ENCODE results near the gene FNIP1.
"Not testable (repeated sequence)": the region's sequence is repeated elsewhere in the genome, so short reads cannot be mapped to it uniquely, and the experiment has no call there.

The FNIP1 gene

GRCh38 chr5:131684051-131684450 lies 112.8 kb downstream of the FNIP1 start:
- DNase-seq: no peak

GRCh38 chr5:131682826-131683225 lies 114.0 kb downstream of the FNIP1 start:
- no peak for DNase-seq

- DNase-seq: no peak
Measured at GRCh38 chr5:131682175-131682574, 114.6 kb downstream of the FNIP1 start.

- DNase-seq: peak; percentile 25
Measured at GRCh38 chr5:131679911-131680310, 116.9 kb downstream of the FNIP1 start.

- not testable (repeated sequence) for DNase-seq
Measured at GRCh38 chr5:131678273-131678672, 118.5 kb downstream of the FNIP1 start.

- DNase-seq: no peak
Measured at GRCh38 chr5:131677115-131677514, 119.7 kb downstream of the FNIP1 start.

GRCh38 chr5:131672776-131673175 lies 124.0 kb downstream of the FNIP1 start:
- no peak for DNase-seq

- DNase-seq: peak; percentile 87
Measured at GRCh38 chr5:131671994-131672655, 124.7 kb downstream of the FNIP1 start.

GRCh38 chr5:131671409-131671808 lies 125.4 kb downstream of the FNIP1 start:
- DNase-seq: peak; percentile 35

- no peak for DNase-seq
Measured at GRCh38 chr5:131664929-131665328, 131.9 kb downstream of the FNIP1 start.

- DNase-seq: peak; percentile 44
Measured at GRCh38 chr5:131661933-131662332, 134.9 kb downstream of the FNIP1 start.

GRCh38 chr5:131659841-131660240 lies 137.0 kb downstream of the FNIP1 start:
- no peak for DNase-seq

GRCh38 chr5:131659290-131659689 lies 137.5 kb downstream of the FNIP1 start:
- no peak for DNase-seq

GRCh38 chr5:131654776-131655175 lies 142.0 kb downstream of the FNIP1 start:
- DNase-seq: no peak

GRCh38 chr5:131654309-131654708 lies 142.5 kb downstream of the FNIP1 start:
- no peak for DNase-seq

- no peak for DNase-seq
Measured at GRCh38 chr5:131649161-131649560, 147.7 kb downstream of the FNIP1 start.

- DNase-seq: no peak
Measured at GRCh38 chr5:131647048-131647769, 149.6 kb downstream of the FNIP1 start.

GRCh38 chr5:131644822-131645221 lies 152.0 kb downstream of the FNIP1 start:
- DNase-seq: peak; percentile 46

- DNase-seq: peak; percentile 31
Measured at GRCh38 chr5:131644370-131644769, 152.4 kb downstream of the FNIP1 start.

GRCh38 chr5:131641494-131641893 lies 155.3 kb downstream of the FNIP1 start:
- no peak for DNase-seq

- peak; percentile 9 for DNase-seq
Measured at GRCh38 chr5:131640043-131640856, 156.6 kb downstream of the FNIP1 start.

- no peak for DNase-seq
Measured at GRCh38 chr5:131639148-131639547, 157.7 kb downstream of the FNIP1 start.

- DNase-seq: no peak
Measured at GRCh38 chr5:131637694-131638093, 159.1 kb downstream of the FNIP1 start.
